ENCODE data around the gene PTPN3. TPM values are rescaled to one million over a fixed set of nuclear protein-coding genes. Genes with fewer than 3 reads are reported as not detected.

The PTPN3 gene
- total and polyA plus RNA-seq, 10 of the 15 experiments (the other 5 are each of a cell fraction or from before 2014, with no cell fraction given): 0.18 to 1.3 (median 0.39) TPM

GRCh38 chr9:109417054-109417453 is 81.1 kb downstream of the PTPN3 start:
- Histone ChIP-seq H3K9me3 (replicated peaks; ENCODE audit: control insufficient read depth, insufficient read depth, low read length) (no peaks in the 10 kb centered on the region), H4K20me1 (ENCODE audit: control insufficient read depth, insufficient read depth) (no peaks in the 10 kb centered on the region), H3K4me1 (ENCODE audit: control insufficient read depth, insufficient read depth, low read length) (peaks cover 69% of the 10 kb centered on the region), H3K9ac (ENCODE audit: control insufficient read depth, insufficient read depth, low read length) (peak overlapping the region; percentile 55; the same call in 1 of the 2 replicates), H3K27ac (ENCODE audit: control insufficient read depth, insufficient read depth) (peak overlapping the region; percentile 64), H3K27me3 (replicated peaks in 1 of 2; ENCODE audit: control insufficient read depth in 2 of 2, insufficient read depth in 2 of 2, low read length in 1 of 2) (no peaks in the 10 kb centered on the region), H3K4me2 (ENCODE audit: control insufficient read depth, insufficient read depth) (peak overlapping the region; percentile 75), H2AFZ (ENCODE audit: control insufficient read depth, low read depth, low read length) (no peak overlapping the region; the same call in 1 of the 2 replicates), H3K79me2 (ENCODE audit: control insufficient read depth, insufficient read depth, low read length) (no peaks in the 10 kb centered on the region), H3K4me3 (0 out of 2 replicates have a peak overlapping the region, but pooled peaks have one; percentile 35), H3K36me3 (ENCODE audit: control insufficient read depth in 2 of 2, insufficient read depth in 2 of 2, low read length in 1 of 2) (no peaks in the 10 kb centered on the region)
- no peak for ATAC-seq
- in situ Hi-C loops (cut with MboI) (no loop called here), intact Hi-C loops (cut with micrococcal nuclease; ENCODE audit: unreplicated experiment) (loop anchor here (5.0 to 10.0 kb wide), 2 partner anchors 50 to 402 kb away; partner anchors contain the start of gene CTNNAL1)
- ChIA-PET POLR2A (interaction anchor here (1.1 to 1.6 kb wide), 4 partner anchors 9 to 23 kb away, joined by 3 to 4 read pairs (median 3); no protein-coding TSS in a partner anchor), RAD21 (ENCODE audit: unreplicated experiment) (interaction anchor here (1.0 to 4.5 kb wide), 6 partner anchors 18 to 51 kb away, joined by 3 to 24 read pairs (median 4); no protein-coding TSS in a partner anchor), SMC1A (ENCODE audit: uncharacterized antibody, unreplicated experiment) (interaction anchor here (1.2 to 12.6 kb wide), 5 partner anchors 17 to 52 kb away, joined by 3 to 116 read pairs (median 4); no protein-coding TSS in a partner anchor), CTCF (interaction anchor here (0.6 to 17.7 kb wide), 7 partner anchors 9 to 720 kb away, joined by 3 to 214 read pairs (median 6); no protein-coding TSS in a partner anchor)
- DNase-seq (ENCODE audit: low read depth, low spot score): no peak
- no peak for FAIRE-seq
- BruUV-seq (replicated peaks): no TSS peak
- WGBS (ENCODE audit: insufficient coverage, insufficient replicate concordance, low lambda C conversion rate, missing lambda C conversion rate): 4% methylated on average over 8 of the region's 8 CpGs
- TF ChIP-seq ZNF274 (IDR thresholded peaks at IDR 0.05; ENCODE audit: insufficient read depth, insufficient read length) (no peak), MLLT1 (IDR thresholded peaks at IDR 0.05) (peak; percentile 55)

GRCh38 chr9:109416135-109416706 is 81.9 kb downstream of the PTPN3 start:
- 3% methylated on average over 10 of the region's 10 CpGs for WGBS (ENCODE audit: insufficient coverage, insufficient replicate concordance, low lambda C conversion rate, missing lambda C conversion rate)
- peak; percentile 69 for ATAC-seq
- H3K27me3 ChIP-seq (replicated peaks in 1 of 2; ENCODE audit: control insufficient read depth in 2 of 2, insufficient read depth in 2 of 2, low read length in 1 of 2): no peaks in the 10 kb centered on the region
- ChIA-PET CTCF (interaction anchor here (0.7 to 17.7 kb wide), 5 partner anchors 15 to 173 kb away, joined by 3 to 214 read pairs (median 6); no protein-coding TSS in a partner anchor), RAD21 (ENCODE audit: unreplicated experiment) (interaction anchor here (0.6 to 2.0 kb wide), 9 partner anchors 10 to 716 kb away, joined by 3 to 10 read pairs (median 3); no protein-coding TSS in a partner anchor), SMC1A (ENCODE audit: uncharacterized antibody, unreplicated experiment) (interaction anchor here (0.6 to 12.6 kb wide), 9 partner anchors 15 to 336 kb away, joined by 3 to 116 read pairs (median 4); no protein-coding TSS in a partner anchor), POLR2A (interaction anchor here (0.6 to 1.6 kb wide), 3 partner anchors 20 to 30 kb away, joined by 3 to 4 read pairs (median 3); no protein-coding TSS in a partner anchor)
- H3K4me1 ChIP-seq (ENCODE audit: control insufficient read depth, insufficient read depth, low read length): peaks cover 72% of the 10 kb centered on the region
- H3K36me3 ChIP-seq (ENCODE audit: control insufficient read depth in 2 of 2, insufficient read depth in 2 of 2, low read length in 1 of 2): no peaks in the 10 kb centered on the region
- H4K20me1 ChIP-seq (ENCODE audit: control insufficient read depth, insufficient read depth): no peaks in the 10 kb centered on the region
- intact Hi-C loops (cut with micrococcal nuclease; ENCODE audit: unreplicated experiment) (loop anchor here (5.0 to 10.0 kb wide), 2 partner anchors 51 to 401 kb away; partner anchors contain the start of gene CTNNAL1), in situ Hi-C loops (cut with MboI) (no loop called here)
- H2AFZ ChIP-seq (ENCODE audit: control insufficient read depth, low read depth, low read length): peak overlapping the region; percentile 35; the same call in 1 of the 2 replicates
- FAIRE-seq: no peak
- no TSS peak for BruUV-seq (replicated peaks)
- H3K79me2 ChIP-seq (ENCODE audit: control insufficient read depth, insufficient read depth, low read length): no peaks in the 10 kb centered on the region
- peak overlapping the region; percentile 35 for H3K4me3 ChIP-seq
- peak overlapping the region; percentile 64 for H3K27ac ChIP-seq (ENCODE audit: control insufficient read depth, insufficient read depth)
- peak overlapping the region; percentile 55 for H3K9ac ChIP-seq (ENCODE audit: control insufficient read depth, insufficient read depth, low read length)
- H3K9me3 ChIP-seq (replicated peaks; ENCODE audit: control insufficient read depth, insufficient read depth, low read length): no peaks in the 10 kb centered on the region
- peak overlapping the region; percentile 75 for H3K4me2 ChIP-seq (ENCODE audit: control insufficient read depth, insufficient read depth)
- no peak for DNase-seq (ENCODE audit: low read depth, low spot score)
- no peak for TF ChIP-seq CBX3 (IDR thresholded peaks at IDR 0.05; ENCODE audit: borderline replicate concordance, low read depth)
- TF ChIP-seq HDGF (IDR thresholded peaks at IDR 0.05): peak; percentile 87
- no peak for TF ChIP-seq ASH2L (IDR thresholded peaks at IDR 0.05; ENCODE audit: borderline replicate concordance, low read depth)
- no peak for TF ChIP-seq BACH1 (IDR thresholded peaks at IDR 0.05; ENCODE audit: borderline replicate concordance)
- no peak for TF ChIP-seq FOS (IDR thresholded peaks at IDR 0.05; ENCODE audit: borderline replicate concordance, extremely low read depth, insufficient read length)
- TF ChIP-seq CHD1 (IDR thresholded peaks at IDR 0.05; ENCODE audit: low read depth, low read length): no peak
- peak in 1 of 2 experiments; percentile 15; a peak in 1 of 4 replicates for TF ChIP-seq BHLHE40 (IDR thresholded peaks at IDR 0.05; ENCODE audit: borderline replicate concordance in 1 of 2, low read depth in 2 of 2, low read length in 1 of 2)
- TF ChIP-seq JUNB (IDR thresholded peaks at IDR 0.05): no peak
- TF ChIP-seq RFX5 (IDR thresholded peaks at IDR 0.05; ENCODE audit: low read depth, low read length): no peak
- TF ChIP-seq MYC (IDR thresholded peaks at IDR 0.05; ENCODE audit: insufficient read depth, insufficient read length, insufficient replicate concordance, low read length, severe bottlenecking): no peak
- TF ChIP-seq POLR2AphosphoS2 (IDR thresholded peaks at IDR 0.05; ENCODE audit: low read depth, low read length): no peak
- TF ChIP-seq RB1 (IDR thresholded peaks at IDR 0.05; ENCODE audit: borderline replicate concordance): no peak

Measured in GM12878 (cell line).